ENCODE measurements around the gene PLEKHM2.
"Not testable (repeated sequence)": the region's sequence is repeated elsewhere in the genome, so short reads cannot be mapped to it uniquely, and the experiment has no call there.

The PLEKHM2 gene

GRCh38 chr1:15684468-15685291, 560 bp downstream of the PLEKHM2 start:
- peak overlapping the region; percentile 90 for H3K4me3 Mint-ChIP-seq
- H3K27ac Mint-ChIP-seq: peak overlapping the region; percentile 85
- H3K36me3 Mint-ChIP-seq (ENCODE audit: low read depth): peaks cover 19% of the 10 kb centered on the region
- H3K4me1 Mint-ChIP-seq (ENCODE audit: low read depth): peaks cover 55% of the 10 kb centered on the region
- no peaks in the 10 kb centered on the region for H3K9me3 Mint-ChIP-seq
- H3K27me3 Mint-ChIP-seq: no peaks in the 10 kb centered on the region

- Mint-ChIP-seq H3K4me1 (ENCODE audit: low read depth) (peaks cover 48% of the 10 kb centered on the region), H3K36me3 (ENCODE audit: low read depth) (peaks cover 19% of the 10 kb centered on the region), H3K9me3 (no peaks in the 10 kb centered on the region), H3K27ac (no peak overlapping the region), H3K27me3 (no peaks in the 10 kb centered on the region), H3K4me3 (peak overlapping the region; percentile 90)
These were observed 1.7 kb downstream of the PLEKHM2 start for GRCh38 chr1:15685820-15686219.

- Mint-ChIP-seq H3K27ac (peak overlapping the region; percentile 52), H3K4me3 (no peak overlapping the region), H3K27me3 (no peaks in the 10 kb centered on the region), H3K9me3 (no peaks in the 10 kb centered on the region), H3K36me3 (ENCODE audit: low read depth) (peaks cover 19% of the 10 kb centered on the region), H3K4me1 (ENCODE audit: low read depth) (peaks cover 42% of the 10 kb centered on the region)
These were observed 3.3 kb downstream of the PLEKHM2 start for GRCh38 chr1:15687446-15687845.

GRCh38 chr1:15690317-15690716, 6.2 kb downstream of the PLEKHM2 start:
- Mint-ChIP-seq H3K4me3 (no peak overlapping the region), H3K27ac (no peak overlapping the region), H3K27me3 (no peaks in the 10 kb centered on the region), H3K36me3 (ENCODE audit: low read depth) (peaks cover 27% of the 10 kb centered on the region), H3K9me3 (no peaks in the 10 kb centered on the region), H3K4me1 (ENCODE audit: low read depth) (peaks cover 44% of the 10 kb centered on the region)

GRCh38 chr1:15691434-15692032, 7.4 kb downstream of the PLEKHM2 start:
- peaks cover 36% of the 10 kb centered on the region for H3K4me1 Mint-ChIP-seq (ENCODE audit: low read depth)

GRCh38 chr1:15692121-15692682, 8.1 kb downstream of the PLEKHM2 start:
- H3K4me1 Mint-ChIP-seq (ENCODE audit: low read depth): peaks cover 39% of the 10 kb centered on the region
- peak overlapping the region; percentile 26 for H3K27ac Mint-ChIP-seq
- H3K36me3 Mint-ChIP-seq (ENCODE audit: low read depth): peaks cover 21% of the 10 kb centered on the region
- no peak overlapping the region for H3K4me3 Mint-ChIP-seq
- no peaks in the 10 kb centered on the region for H3K9me3 Mint-ChIP-seq
- H3K27me3 Mint-ChIP-seq: no peaks in the 10 kb centered on the region

More at GRCh38 chr1:15691434-15692032, 7.4 kb downstream of the PLEKHM2 start:
- H3K4me3 Mint-ChIP-seq: no peak overlapping the region
- H3K27me3 Mint-ChIP-seq: no peaks in the 10 kb centered on the region
- peaks cover 21% of the 10 kb centered on the region for H3K36me3 Mint-ChIP-seq (ENCODE audit: low read depth)
- peak overlapping the region; percentile 26 for H3K27ac Mint-ChIP-seq
- H3K9me3 Mint-ChIP-seq: no peaks in the 10 kb centered on the region

GRCh38 chr1:15693371-15693770, 9.3 kb downstream of the PLEKHM2 start:
- peaks cover 12% of the 10 kb centered on the region for H3K36me3 Mint-ChIP-seq (ENCODE audit: low read depth)
- H3K4me3 Mint-ChIP-seq: no peak overlapping the region
- no peaks in the 10 kb centered on the region for H3K9me3 Mint-ChIP-seq
- H3K27me3 Mint-ChIP-seq: no peaks in the 10 kb centered on the region
- peaks cover 37% of the 10 kb centered on the region for H3K4me1 Mint-ChIP-seq (ENCODE audit: low read depth)
- H3K27ac Mint-ChIP-seq: no peak overlapping the region

GRCh38 chr1:15696956-15697521, 12.9 kb downstream of the PLEKHM2 start:
- no peaks in the 10 kb centered on the region for H3K27me3 Mint-ChIP-seq
- no peaks in the 10 kb centered on the region for H3K9me3 Mint-ChIP-seq
- peak overlapping the region; percentile 90 for H3K27ac Mint-ChIP-seq
- H3K4me3 Mint-ChIP-seq: peak overlapping the region; percentile 74
- peaks cover 13% of the 10 kb centered on the region for H3K36me3 Mint-ChIP-seq (ENCODE audit: low read depth)
- H3K4me1 Mint-ChIP-seq (ENCODE audit: low read depth): peaks cover 40% of the 10 kb centered on the region

- Mint-ChIP-seq H3K27ac (no peak overlapping the region), H3K4me1 (ENCODE audit: low read depth) (peaks cover 37% of the 10 kb centered on the region), H3K4me3 (no peak overlapping the region)
These were observed 14.1 kb downstream of the PLEKHM2 start for GRCh38 chr1:15698201-15698600.

GRCh38 chr1:15699321-15699720, 15.2 kb downstream of the PLEKHM2 start:
- H3K27me3 Mint-ChIP-seq, H3K4me3 Mint-ChIP-seq, H3K9me3 Mint-ChIP-seq, H3K27ac Mint-ChIP-seq: not testable (repeated sequence)
- peaks cover 15% of the 10 kb centered on the region for H3K36me3 Mint-ChIP-seq (ENCODE audit: low read depth)
- peaks cover 36% of the 10 kb centered on the region for H3K4me1 Mint-ChIP-seq (ENCODE audit: low read depth)

More at GRCh38 chr1:15698201-15698600, 14.1 kb downstream of the PLEKHM2 start:
- no peaks in the 10 kb centered on the region for H3K9me3 Mint-ChIP-seq
- peaks cover 15% of the 10 kb centered on the region for H3K36me3 Mint-ChIP-seq (ENCODE audit: low read depth)
- no peaks in the 10 kb centered on the region for H3K27me3 Mint-ChIP-seq

- H3K27me3 Mint-ChIP-seq: no peaks in the 10 kb centered on the region
- peaks cover 25% of the 10 kb centered on the region for H3K4me1 Mint-ChIP-seq (ENCODE audit: low read depth)
- no peak overlapping the region for H3K4me3 Mint-ChIP-seq
- H3K36me3 Mint-ChIP-seq (ENCODE audit: low read depth): peaks cover 10% of the 10 kb centered on the region
- H3K9me3 Mint-ChIP-seq: no peaks in the 10 kb centered on the region
- no peak overlapping the region for H3K27ac Mint-ChIP-seq
These were observed 16.4 kb downstream of the PLEKHM2 start for GRCh38 chr1:15700508-15700907.

- no peak overlapping the region for H3K4me3 Mint-ChIP-seq
- H3K4me1 Mint-ChIP-seq (ENCODE audit: low read depth): peaks cover 23% of the 10 kb centered on the region
- H3K27ac Mint-ChIP-seq: no peak overlapping the region
- no peaks in the 10 kb centered on the region for H3K27me3 Mint-ChIP-seq
- no peaks in the 10 kb centered on the region for H3K9me3 Mint-ChIP-seq
- peaks cover 20% of the 10 kb centered on the region for H3K36me3 Mint-ChIP-seq (ENCODE audit: low read depth)
These were observed 17.7 kb downstream of the PLEKHM2 start for GRCh38 chr1:15701784-15702183.

- peaks cover 13% of the 10 kb centered on the region for H3K4me1 Mint-ChIP-seq (ENCODE audit: low read depth)
- no peak overlapping the region for H3K27ac Mint-ChIP-seq
- no peak overlapping the region for H3K4me3 Mint-ChIP-seq
- H3K27me3 Mint-ChIP-seq: no peaks in the 10 kb centered on the region
- peaks cover 21% of the 10 kb centered on the region for H3K36me3 Mint-ChIP-seq (ENCODE audit: low read depth)
- no peaks in the 10 kb centered on the region for H3K9me3 Mint-ChIP-seq
These were observed 18.8 kb downstream of the PLEKHM2 start for GRCh38 chr1:15702722-15703550.

- Mint-ChIP-seq H3K27me3 (no peaks in the 10 kb centered on the region), H3K36me3 (ENCODE audit: low read depth) (peaks cover 21% of the 10 kb centered on the region), H3K9me3 (no peaks in the 10 kb centered on the region), H3K27ac (no peak overlapping the region), H3K4me1 (ENCODE audit: low read depth) (peaks cover 11% of the 10 kb centered on the region), H3K4me3 (no peak overlapping the region)
These were observed 19.4 kb downstream of the PLEKHM2 start for GRCh38 chr1:15703562-15703961.
